ENCODE results near the gene CEP83. TPM values are rescaled to one million over a fixed set of nuclear protein-coding genes. Genes with fewer than 3 reads are reported as not detected.
A peak's percentile ranks its signal among the peaks of the same experiment; 100 is the strongest.

Gene CEP83
- total and polyA plus RNA-seq, 8 donors = 11.9 to 46.1 (median 38.8) TPM

- intact Hi-C loops (cut with DNase I) = no loop called here
- Histone ChIP-seq H3K36me3 (peaks cover 0 to 76% of the 10 kb centered on the region in 2 donors), H3K27ac (peak overlapping the region; percentile 29 to 58), H3K4me3 (no peak overlapping the region), H3K27me3 (no peaks in the 10 kb centered on the region), H3K4me1 (peaks cover 4 to 14% of the 10 kb centered on the region in 2 donors), H3K9me3 (no peaks in the 10 kb centered on the region)
- no peak for TF ChIP-seq CTCF (IDR thresholded peaks at IDR 0.05)
- DNase-seq (peak in 1 of 4 donors; percentile 36), ATAC-seq (peak; percentile 90)
Measured at GRCh38 chr12:94305130-94305957, 154.3 kb downstream of the CEP83 start.

DNA sequence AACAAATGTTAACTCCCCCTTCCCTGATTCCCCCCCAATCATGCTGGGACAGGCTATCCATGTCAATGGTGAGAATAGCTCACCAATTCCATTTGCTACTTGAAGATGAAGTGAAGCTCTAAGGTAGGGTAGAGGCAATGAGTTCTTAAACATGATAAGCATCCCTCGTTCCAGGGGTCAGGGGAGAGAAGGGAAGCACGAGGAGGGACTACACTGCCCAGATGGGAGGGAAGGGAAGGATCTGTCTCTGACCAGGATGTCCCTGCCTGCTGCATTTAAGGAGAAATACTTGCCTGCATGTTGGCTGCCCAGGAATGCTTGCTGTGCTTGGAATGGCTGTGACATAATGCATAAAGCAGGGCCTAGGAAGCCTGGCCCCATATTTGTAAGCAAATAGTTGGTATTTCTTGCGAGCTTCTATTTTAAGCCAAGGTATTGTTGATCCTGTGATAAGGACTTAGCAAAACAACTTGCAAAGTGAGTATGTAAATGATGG lies 155.1 kb downstream of the CEP83 start:
- peak; percentile 77 for ATAC-seq
- Histone ChIP-seq H3K4me1 (peaks cover 4 to 14% of the 10 kb centered on the region in 2 donors), H3K36me3 (peaks cover 0 to 84% of the 10 kb centered on the region in 2 donors), H3K27ac (no peak overlapping the region), H3K9me3 (no peaks in the 10 kb centered on the region), H3K4me3 (no peak overlapping the region), H3K27me3 (no peaks in the 10 kb centered on the region)
- intact Hi-C loops (cut with DNase I) = no loop called here
- DNase-seq = no peak
- TF ChIP-seq CTCF (IDR thresholded peaks at IDR 0.05) = no peak

DNA sequence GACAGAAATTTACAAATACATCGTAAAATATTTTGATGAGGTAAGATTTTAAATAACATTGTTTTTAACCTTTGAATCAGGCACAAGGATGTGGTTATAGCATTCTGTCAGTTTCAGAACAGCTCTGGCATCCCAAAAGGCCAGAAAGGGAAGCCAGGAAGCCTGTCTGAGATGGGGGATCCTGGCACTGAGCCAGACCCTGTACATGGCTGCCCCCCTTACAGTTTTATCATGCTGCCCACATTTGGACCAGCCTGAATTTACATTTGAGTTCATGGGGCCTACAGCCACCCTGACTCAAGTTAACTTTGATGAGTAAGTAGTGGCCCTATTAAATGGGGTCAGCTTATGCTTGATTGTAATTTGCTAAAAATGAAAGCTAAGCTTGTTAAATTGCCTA lies 155.7 kb downstream of the CEP83 start:
- no peak overlapping the region for H3K27ac ChIP-seq
- TF ChIP-seq CTCF (IDR thresholded peaks at IDR 0.05) = no peak
- intact Hi-C loops (cut with DNase I) = no loop called here

GRCh38 chr12:94299846-94300245 lies 159.8 kb downstream of the CEP83 start:
- no peaks in the 10 kb centered on the region for H3K9me3 ChIP-seq
- intact Hi-C loops (cut with DNase I) = no loop called here
- ATAC-seq = no peak

More for the DNA sequence above, 155.7 kb downstream of the CEP83 start:
- H3K27me3 ChIP-seq = no peaks in the 10 kb centered on the region
- H3K4me3 ChIP-seq = no peak overlapping the region
- DNase-seq (no peak), ATAC-seq (no peak)
- H3K9me3 ChIP-seq = no peaks in the 10 kb centered on the region
- peaks cover 4 to 14% of the 10 kb centered on the region in 2 donors for H3K4me1 ChIP-seq
- peaks cover 0 to 90% of the 10 kb centered on the region in 2 donors for H3K36me3 ChIP-seq

More at GRCh38 chr12:94299846-94300245, 159.8 kb downstream of the CEP83 start:
- TF ChIP-seq CTCF (IDR thresholded peaks at IDR 0.05) = no peak
- peaks cover 4 to 7% of the 10 kb centered on the region in 2 donors for H3K4me1 ChIP-seq
- H3K27me3 ChIP-seq = no peaks in the 10 kb centered on the region
- no peak overlapping the region for H3K27ac ChIP-seq
- no peak overlapping the region for H3K4me3 ChIP-seq
- DNase-seq = no peak
- H3K36me3 ChIP-seq = peaks cover 0 to 100% of the 10 kb centered on the region in 2 donors

Data from left lung (tissue), 10 donors.